HepG2 (cell line): ENCODE measurements around the gene NTN5. TPM values are rescaled to one million over a fixed set of nuclear protein-coding genes. Genes with fewer than 3 reads are reported as not detected.
A peak's percentile ranks its signal among the peaks of the same experiment; 100 is the strongest.

Experiments
- ARID2 ChIP-seq: sonication (generic); formaldehyde crosslinking; IDR thresholded peaks from 2 replicates; pipeline ENCODE4 v1.8.1; 2022; ENCODE audit warnings: mild to moderate bottlenecking, missing genetic modification reagents, borderline replicate concordance
- CBX2 ChIP-seq, 2 experiments: fragments of 200-600 bp in 1 of 2; sonication (generic); formaldehyde crosslinking in 1 of 2; IDR thresholded peaks; 2 replicates each; pipeline versions ENCODE4 v1.7.0 to v1.8.1; 2018 to 2022; ENCODE audit warnings: low read depth in 2 of 2, low read length in 1 of 2, mild to moderate bottlenecking in 1 of 2, missing genetic modification reagents in 1 of 2
- CREBL2 ChIP-seq: sonication (generic); formaldehyde crosslinking; IDR thresholded peaks from 2 replicates; pipeline ENCODE4 v1.8.1; 2023; ENCODE audit warnings: missing genetic modification reagents, mild to moderate bottlenecking, borderline replicate concordance
- FIP1L1 ChIP-seq: fragments of 200-400 bp; formaldehyde crosslinking; IDR thresholded peaks from 2 replicates; pipeline ENCODE4 v1.6.1; 2018; ENCODE audit warnings: low read depth, mild to moderate bottlenecking, low read length, moderate library complexity, borderline replicate concordance; ENCODE audit not compliant: insufficient read depth
- HNRNPK ChIP-seq: fragments of 200-400 bp; formaldehyde crosslinking; IDR thresholded peaks from 2 replicates; pipeline ENCODE4 v1.6.1; 2018; ENCODE audit warnings: low read length, low read depth, moderate library complexity, mild to moderate bottlenecking; ENCODE audit not compliant: poor library complexity, severe bottlenecking
- IKZF4 ChIP-seq: sonication (generic); formaldehyde crosslinking; IDR thresholded peaks from 2 replicates; pipeline ENCODE4 v1.5.1; 2020; ENCODE audit warnings: borderline replicate concordance, mild to moderate bottlenecking, low read depth, missing genetic modification reagents; ENCODE audit errors: not compliant biosample characterization
- NFIB ChIP-seq: sonication (generic); formaldehyde crosslinking; IDR thresholded peaks from 2 replicates; pipeline ENCODE4 v1.9.0; 2021; ENCODE audit warnings: missing genetic modification reagents, mild to moderate bottlenecking, borderline replicate concordance
- RFX1 ChIP-seq: fragments of 450-650 bp; IDR thresholded peaks from 2 replicates; pipeline ENCODE4 v1.6.1; 2017
- SOX5 ChIP-seq: IDR thresholded peaks from 2 replicates; pipeline ENCODE4 v1.6.1; 2016; ENCODE audit warnings: borderline replicate concordance
- TBL1XR1 ChIP-seq: fragments of 150-350 bp; IDR thresholded peaks from 2 replicates; pipeline ENCODE4 v1.6.1; 2014; ENCODE audit warnings: borderline replicate concordance, low read length; ENCODE audit not compliant: partially characterized antibody
- TEAD3 ChIP-seq: optimal IDR thresholded peaks from 2 replicates; pipeline ENCODE3; 2016; ENCODE audit warnings: borderline replicate concordance
- ZC3H4 ChIP-seq: sonication (generic); formaldehyde crosslinking; IDR thresholded peaks from 2 replicates; pipeline ENCODE4 v1.4.0; 2020; ENCODE audit warnings: missing genetic modification reagents, borderline replicate concordance
- ZNF350 ChIP-seq: sonication (generic); formaldehyde crosslinking; IDR thresholded peaks from 2 replicates; pipeline ENCODE4 v1.4.0; 2020; ENCODE audit warnings: mild to moderate bottlenecking, low read depth, missing genetic modification reagents, borderline replicate concordance
- ZNF570 ChIP-seq: sonication (generic); formaldehyde crosslinking; IDR thresholded peaks from 2 replicates; pipeline ENCODE4 v1.4.0; 2020; ENCODE audit warnings: mild to moderate bottlenecking, missing genetic modification reagents, borderline replicate concordance
- ZNF614 ChIP-seq: IDR thresholded peaks from 2 replicates; pipeline ENCODE4 v1.6.1; 2018; ENCODE audit warnings: missing biosample characterization, missing genetic modification reagents, inconsistent platforms, borderline replicate concordance
- ZNF687 ChIP-seq: sonication (generic); formaldehyde crosslinking; IDR thresholded peaks from 2 replicates; pipeline ENCODE4 v1.5.1; 2020; ENCODE audit warnings: mild to moderate bottlenecking, missing genetic modification reagents, moderate library complexity
- ZNF713 ChIP-seq: sonication (generic); formaldehyde crosslinking; IDR thresholded peaks from 2 replicates; pipeline ENCODE4 v1.4.0; 2020; ENCODE audit warnings: mild to moderate bottlenecking, missing genetic modification reagents
- polyA plus RNA-seq, 8 experiments: library from polyadenylated mRNA; depleted of rRNA in 3 of 8; stranded (reverse) in 7 of 8; unstranded in 1 of 8; fragments of >200 nt; fragmentation: Illumina TruSeq in 4 of 8; extraction: Trizol in 4 of 8; gene quantifications; 2 replicates each; pipeline versions ENCODE4 v1.2.1 to v1.2.3, GENCODE V29; 2011 to 2016; ENCODE audit warnings: low read depth in 4 of 8, missing spikeins in 1 of 8, mixed read lengths in 1 of 8; ENCODE audit not compliant: insufficient read depth in 1 of 8
- total RNA-seq, 5 experiments: library from RNA; depleted of rRNA; stranded (reverse); fragments of >200 nt; fragmentation: Illumina TruSeq; extraction: Trizol; gene quantifications; 2 replicates each; pipeline ENCODE4 v1.2.3, GENCODE V29; 2016; ENCODE audit warnings: low read depth in 1 of 5
- TF ChIP-seq, protein P1 (sequence below): sonication (generic); formaldehyde crosslinking; IDR thresholded peaks from 2 replicates; pipeline ENCODE4 v1.8.1; 2023; ENCODE audit warnings: mild to moderate bottlenecking, inconsistent platforms, moderate library complexity, missing genetic modification reagents, borderline replicate concordance
- TF ChIP-seq, protein P2 (sequence below): sonication (generic); formaldehyde crosslinking; IDR thresholded peaks from 2 replicates; pipeline ENCODE4 v1.4.0; 2020; ENCODE audit warnings: missing genetic modification reagents

NTN5 gene
- total and polyA plus RNA-seq, 2 of the 13 experiments (the other 11 are each of a cell fraction or from before 2014, with no cell fraction given), result 0.05 TPM; not detected in 1

GRCh38 chr19:48646001-48646721, 26.7 kb downstream of the NTN5 start, which contains the start of gene CA11 (continued):
- TF ChIP-seq ZNF687 (CRISPR knock-in tag), result peak; percentile 76
- TF ChIP-seq, protein P1, sequence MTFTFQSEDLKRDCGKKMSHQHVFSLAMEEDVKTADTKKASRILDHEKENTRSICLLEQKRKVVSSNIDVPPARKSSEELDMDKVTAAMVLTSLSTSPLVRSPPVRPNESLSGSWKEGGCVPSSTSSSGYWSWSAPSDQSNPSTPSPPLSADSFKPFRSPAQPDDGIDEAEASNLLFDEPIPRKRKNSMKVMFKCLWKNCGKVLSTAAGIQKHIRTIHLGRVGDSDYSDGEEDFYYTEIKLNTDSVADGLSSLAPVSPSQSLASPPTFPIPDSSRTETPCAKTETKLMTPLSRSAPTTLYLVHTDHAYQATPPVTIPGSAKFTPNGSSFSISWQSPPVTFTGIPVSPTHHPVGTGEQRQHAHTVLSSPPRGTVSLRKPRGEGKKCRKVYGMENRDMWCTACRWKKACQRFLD (CRISPR knock-in tag), result no peak
- peak; percentile 14 for TF ChIP-seq HNRNPK
- 0 out of 2 replicates have a peak, but pooled peaks have one; percentile 23 for TF ChIP-seq SOX5
- TF ChIP-seq CBX2 (IDR thresholded peaks at IDR 0.05; ENCODE audit: low read depth, low read length), result no peak
- TF ChIP-seq CBX2 (CRISPR knock-in tag; IDR thresholded peaks at IDR 0.05; ENCODE audit: low read depth), result no peak
- no peak for TF ChIP-seq ARID2 (CRISPR knock-in tag)
- TF ChIP-seq NFIB (CRISPR knock-in tag), result no peak
- TF ChIP-seq ZC3H4, result no peak
- no peak for TF ChIP-seq TBL1XR1
- no peak for TF ChIP-seq ZNF570 (CRISPR knock-in tag)
- no peak for TF ChIP-seq RFX1
- TF ChIP-seq, protein P2, sequence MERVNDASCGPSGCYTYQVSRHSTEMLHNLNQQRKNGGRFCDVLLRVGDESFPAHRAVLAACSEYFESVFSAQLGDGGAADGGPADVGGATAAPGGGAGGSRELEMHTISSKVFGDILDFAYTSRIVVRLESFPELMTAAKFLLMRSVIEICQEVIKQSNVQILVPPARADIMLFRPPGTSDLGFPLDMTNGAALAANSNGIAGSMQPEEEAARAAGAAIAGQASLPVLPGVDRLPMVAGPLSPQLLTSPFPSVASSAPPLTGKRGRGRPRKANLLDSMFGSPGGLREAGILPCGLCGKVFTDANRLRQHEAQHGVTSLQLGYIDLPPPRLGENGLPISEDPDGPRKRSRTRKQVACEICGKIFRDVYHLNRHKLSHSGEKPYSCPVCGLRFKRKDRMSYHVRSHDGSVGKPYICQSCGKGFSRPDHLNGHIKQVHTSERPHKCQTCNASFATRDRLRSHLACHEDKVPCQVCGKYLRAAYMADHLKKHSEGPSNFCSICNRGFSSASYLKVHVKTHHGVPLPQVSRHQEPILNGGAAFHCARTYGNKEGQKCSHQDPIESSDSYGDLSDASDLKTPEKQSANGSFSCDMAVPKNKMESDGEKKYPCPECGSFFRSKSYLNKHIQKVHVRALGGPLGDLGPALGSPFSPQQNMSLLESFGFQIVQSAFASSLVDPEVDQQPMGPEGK (CRISPR knock-in tag), result peak; percentile 73
- TF ChIP-seq ZNF713 (CRISPR knock-in tag), result no peak
- 0 out of 2 replicates have a peak, but pooled peaks have one; percentile 30 for TF ChIP-seq CREBL2 (CRISPR knock-in tag)
- TF ChIP-seq FIP1L1, result no peak
- peak; percentile 62; the same call in 1 of the 2 replicates for TF ChIP-seq ZNF614 (CRISPR knock-in tag)
- TF ChIP-seq TEAD3 (CRISPR knock-in tag), result no peak
- TF ChIP-seq ZNF350 (CRISPR knock-in tag), result 0 out of 2 replicates have a peak, but pooled peaks have one; percentile 35
- no peak for TF ChIP-seq IKZF4 (CRISPR knock-in tag)
